HG03342 (cell line): ENCODE measurements around the gene DBNL.

Experiments used
- ATAC-seq: cut with Tn5 transposase; IDR thresholded peaks from one replicate; pipeline ENCODE4 v1.9.1; 2021; ENCODE audit warnings: mild to moderate bottlenecking, moderate library complexity; ENCODE audit not compliant: unreplicated experiment

The DBNL gene

DNA sequence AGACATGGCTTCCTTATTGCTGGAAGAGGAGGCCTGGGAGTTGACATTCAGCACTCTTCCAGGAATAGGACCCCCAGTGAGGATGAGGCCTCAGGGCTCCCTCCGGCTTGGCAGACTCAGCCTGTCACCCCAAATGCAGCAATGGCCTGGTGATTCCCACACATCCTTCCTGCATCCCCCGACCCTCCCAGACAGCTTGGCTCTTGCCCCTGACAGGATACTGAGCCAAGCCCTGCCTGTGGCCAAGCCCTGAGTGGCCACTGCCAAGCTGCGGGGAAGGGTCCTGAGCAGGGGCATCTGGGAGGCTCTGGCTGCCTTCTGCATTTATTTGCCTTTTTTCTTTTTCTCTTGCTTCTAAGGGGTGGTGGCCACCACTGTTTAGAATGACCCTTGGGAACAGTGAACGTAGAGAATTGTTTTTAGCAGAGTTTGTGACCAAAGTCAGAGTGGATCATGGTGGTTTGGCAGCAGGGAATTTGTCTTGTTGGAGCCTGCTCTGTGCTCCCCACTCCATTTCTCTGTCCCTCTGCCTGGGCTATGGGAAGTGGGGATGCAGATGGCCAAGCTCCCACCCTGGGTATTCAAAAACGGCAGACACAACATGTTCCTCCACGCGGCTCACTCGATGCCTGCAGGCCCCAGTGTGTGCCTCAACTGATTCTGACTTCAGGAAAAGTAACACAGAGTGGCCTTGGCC is 16.6 kb downstream of the DBNL start:
- ATAC-seq, result no peak

DNA sequence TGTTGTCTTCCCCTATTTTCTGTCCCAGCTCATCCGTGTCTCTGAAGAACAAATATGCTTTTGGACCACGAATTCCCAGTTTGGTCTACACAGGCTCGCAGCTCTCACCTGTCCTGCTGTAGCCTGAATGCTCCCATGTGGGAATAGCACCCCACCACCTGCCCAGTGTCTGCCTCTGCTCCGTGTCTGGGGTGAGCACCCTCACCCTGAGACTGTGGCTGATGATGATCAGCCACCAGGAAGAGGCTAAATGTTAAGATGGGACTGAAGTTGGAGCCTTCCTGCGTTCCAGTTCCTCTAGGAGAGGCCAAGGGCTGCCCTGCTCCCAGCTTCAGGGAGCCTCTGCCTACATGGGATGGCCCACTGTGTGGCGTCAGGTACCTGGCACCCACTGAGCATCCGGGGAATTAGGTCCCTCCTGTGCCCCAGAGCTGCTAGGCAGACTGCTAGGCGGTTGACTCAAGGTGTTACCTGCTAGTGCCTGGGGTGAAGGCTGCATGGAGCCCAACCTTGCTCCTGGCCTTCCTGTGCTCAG is 17.2 kb downstream of the DBNL start:
- ATAC-seq, result no peak

DNA sequence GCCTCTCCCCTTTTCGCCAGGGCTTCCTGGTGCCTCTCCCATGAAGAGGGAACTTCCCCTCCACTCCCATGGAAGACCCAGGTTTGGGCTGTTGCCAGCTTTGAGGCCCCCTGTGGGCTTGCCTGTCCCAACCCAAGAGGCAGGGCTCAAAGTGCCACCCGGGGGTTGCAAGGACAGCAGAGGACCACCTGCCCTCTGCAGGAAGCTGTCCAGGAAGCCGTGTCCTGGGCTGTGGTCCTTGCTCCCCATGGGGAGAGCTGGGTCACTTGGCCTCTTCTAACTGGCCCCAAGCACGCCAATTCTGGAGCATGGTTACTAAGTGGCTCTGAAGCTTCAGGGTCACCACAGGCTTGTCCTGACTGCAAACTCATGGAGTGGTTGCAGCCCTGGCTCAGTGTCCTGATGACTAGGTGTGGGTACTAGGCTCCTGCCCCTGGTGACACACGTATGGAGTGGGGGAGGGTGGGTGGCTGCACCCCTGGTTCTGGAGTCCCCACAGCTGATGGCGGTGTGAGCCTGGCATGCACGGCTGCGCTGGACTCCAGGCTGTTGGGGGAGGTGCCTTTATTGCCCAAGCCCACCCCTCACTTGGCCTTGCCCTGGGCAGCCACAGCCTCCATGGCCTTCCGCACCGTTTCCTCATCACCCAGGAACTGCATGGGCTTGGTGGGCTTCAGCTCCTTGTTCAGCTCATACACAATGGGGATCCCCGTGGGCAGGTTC is 17.8 kb downstream of the DBNL start:
- no peak for ATAC-seq

DNA sequence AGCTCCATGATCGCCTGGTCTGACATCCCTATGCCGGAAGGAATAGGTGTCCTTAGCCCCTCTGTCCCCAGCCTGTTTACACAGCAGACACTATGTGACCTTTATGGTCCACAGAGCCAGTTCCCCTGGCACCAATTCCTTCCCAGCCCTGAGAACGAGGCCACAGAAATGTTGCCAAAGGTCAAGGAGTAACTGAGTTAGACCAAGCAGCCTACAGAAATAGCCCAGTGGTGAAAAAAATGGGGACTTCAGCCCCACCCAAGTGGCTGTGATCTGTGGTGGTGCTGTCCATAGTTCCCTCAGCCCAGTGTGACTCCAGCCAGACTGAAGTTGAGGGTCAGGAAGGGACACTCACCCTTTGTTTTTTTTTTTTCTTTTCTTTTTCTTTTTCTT is 18.4 kb downstream of the DBNL start:
- no peak for ATAC-seq

- no peak for ATAC-seq
Observed at GRCh38 chr7:44063547-44063893, 19.0 kb downstream of the DBNL start.

DNA sequence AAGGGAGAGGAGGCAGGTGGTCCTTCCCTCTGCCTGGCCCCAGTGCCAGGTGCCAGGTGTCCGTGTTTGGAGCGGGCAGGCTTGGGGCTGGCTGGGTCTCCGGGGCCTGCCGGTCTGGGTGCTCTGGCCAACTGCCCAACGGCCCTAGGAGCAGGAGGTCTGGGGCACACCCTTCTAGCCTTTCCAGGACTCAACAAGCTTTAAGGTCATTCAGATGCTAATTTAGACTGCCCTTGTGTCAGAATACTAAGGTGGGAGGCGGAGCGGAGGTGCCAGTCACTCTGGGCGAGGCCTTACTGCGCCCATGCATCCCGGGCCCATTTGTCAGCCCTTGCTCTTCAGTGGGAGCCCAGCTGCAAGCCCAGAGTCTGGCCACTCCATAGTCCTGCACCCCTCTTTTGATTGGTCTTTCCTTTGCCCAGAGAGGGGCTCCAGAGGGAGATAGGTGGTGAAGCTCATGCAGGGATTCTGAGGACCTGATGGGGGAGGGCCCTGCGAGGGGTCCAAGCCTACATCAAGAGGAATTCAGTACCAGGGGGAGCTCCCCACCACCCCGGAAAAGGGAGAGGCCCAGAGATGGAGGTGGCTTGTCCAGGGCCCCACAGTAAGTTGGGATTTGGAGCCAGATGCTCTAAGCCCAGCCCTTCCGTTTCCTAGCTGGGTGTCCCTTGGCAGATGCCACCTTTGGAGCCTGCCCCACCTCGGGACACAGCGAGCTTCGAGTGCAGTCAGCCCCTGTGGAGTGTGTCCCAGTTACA is 19.6 kb downstream of the DBNL start:
- no peak for ATAC-seq

GRCh38 chr7:44064791-44065430 is 20.4 kb downstream of the DBNL start:
- no peak for ATAC-seq

DNA sequence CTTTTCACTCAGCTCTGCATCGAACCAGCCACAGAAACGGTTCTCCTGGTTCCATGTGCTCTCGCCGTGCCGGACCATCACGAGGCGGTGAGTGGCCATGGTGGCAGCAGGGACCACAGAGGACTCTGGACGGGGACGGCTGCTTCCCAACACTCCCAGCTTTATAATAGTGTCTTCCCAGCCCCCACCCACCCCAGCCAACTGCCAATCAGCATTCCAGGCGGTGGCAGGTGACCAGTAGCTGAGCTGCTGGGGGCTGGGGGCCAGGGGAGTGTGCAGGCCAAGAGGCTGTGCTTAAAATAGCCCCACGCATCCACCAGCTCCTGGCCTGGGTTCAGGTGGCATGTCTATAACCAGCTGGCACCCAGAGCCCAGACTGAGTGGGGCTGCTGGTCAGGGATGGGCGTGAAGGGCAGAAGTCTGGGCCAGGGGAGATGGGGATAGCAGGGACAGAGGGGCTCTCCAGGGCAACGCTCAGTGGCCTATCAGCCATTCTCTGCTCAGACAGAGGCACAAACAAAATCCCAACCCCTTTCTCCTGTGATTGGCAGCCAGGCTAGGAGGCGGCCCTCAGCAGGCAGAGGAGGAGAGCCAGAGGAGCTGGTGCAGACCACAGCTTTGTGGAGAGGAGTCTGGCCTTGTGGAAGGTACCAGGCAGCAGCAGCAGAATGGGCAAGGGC is 21.1 kb downstream of the DBNL start, which contains the start of gene PGAM2:
Gene PGAM2, minus strand, starts transcription at position 137 of the 680 bp plus-strand sequence. Its CDS starts 38 bp downstream, at position 99.
- ATAC-seq, result no peak

DNA sequence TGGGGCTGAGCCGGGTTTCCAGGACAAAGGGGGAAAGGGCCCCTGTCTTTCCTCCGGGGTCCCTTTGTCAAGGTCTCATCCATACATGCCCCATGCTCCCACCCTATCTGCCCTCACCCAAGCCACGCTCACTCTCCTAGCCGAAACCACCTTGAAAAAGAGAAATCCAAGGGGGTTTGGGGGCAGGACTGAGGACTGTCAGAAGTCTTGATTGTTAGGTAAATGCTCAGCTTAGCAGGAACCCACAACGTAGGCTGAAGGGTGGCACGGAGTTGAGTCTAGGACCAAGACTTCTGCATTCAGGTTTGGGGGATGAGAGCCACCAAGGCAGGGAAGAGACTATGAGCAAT is 21.6 kb downstream of the DBNL start:
- ATAC-seq, result no peak

DNA sequence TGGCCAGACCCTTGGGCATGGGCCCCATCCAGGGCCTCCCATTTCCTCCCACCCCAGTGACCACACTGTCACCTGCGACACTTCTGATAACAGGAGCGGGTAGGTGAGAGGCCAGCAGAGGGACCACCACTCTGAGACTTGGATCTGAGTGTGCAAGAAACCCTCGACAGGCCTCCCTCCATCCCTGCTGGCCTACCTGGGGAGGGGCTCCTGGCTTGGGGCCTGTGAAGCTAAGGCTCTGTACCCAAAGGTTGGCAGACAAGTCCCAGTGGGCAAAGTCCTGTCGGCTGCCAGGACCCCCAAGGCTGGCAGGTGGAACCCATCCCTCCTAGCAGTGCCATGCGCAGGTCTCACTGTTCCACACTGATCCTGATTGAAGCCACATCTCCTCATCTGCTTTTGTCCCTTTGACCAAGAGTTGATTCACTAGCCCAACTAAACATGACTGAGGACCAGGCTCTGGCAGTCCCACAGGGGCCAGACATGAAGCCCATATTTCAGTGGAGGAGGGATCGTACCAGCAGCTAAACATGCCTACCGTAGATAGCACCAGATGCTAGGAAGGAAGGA is 22.1 kb downstream of the DBNL start:
- ATAC-seq, result no peak

DNA sequence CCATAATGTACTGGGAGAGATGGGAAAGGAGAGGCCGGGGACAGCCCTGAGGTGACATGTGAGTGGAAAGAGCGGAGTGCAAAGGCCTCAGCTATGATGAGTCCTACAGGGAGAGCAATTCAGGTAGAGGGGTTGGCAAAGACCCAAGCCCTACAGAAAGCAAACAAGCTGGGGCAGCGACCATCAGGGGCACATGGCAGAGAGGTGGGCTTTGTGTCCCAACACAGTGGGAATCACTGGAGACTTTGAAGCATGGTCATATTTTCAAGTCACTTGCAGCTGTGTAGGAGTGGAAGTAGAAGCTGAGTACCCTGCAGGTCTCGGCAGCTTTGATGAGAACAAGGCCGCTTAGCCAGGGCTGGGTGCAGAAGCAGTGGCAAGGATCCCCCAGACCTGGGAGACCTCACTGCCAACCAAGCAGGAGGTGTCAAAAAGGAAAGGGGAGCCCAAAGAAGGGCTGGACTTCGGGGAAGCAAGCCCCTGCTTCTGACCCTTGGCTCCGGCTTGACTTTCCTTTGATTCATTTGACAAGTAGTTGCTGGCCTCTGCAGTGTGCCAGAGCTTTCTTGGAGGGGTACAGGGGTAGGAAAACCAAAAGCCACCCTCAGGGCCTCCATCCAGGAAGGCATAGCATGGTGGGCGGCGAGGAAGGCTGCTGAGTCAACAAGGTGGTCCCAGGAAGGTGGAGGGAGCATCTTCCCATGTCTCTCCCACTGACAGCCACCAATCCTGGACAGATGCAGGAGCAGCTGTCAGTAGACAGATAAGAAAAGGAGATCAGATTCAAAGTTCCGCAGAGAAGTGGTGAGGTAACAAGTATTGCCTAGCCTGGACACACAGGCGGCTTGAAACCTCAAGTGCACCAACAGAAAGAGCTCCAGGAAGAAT is 22.8 kb downstream of the DBNL start:
- no peak for ATAC-seq

DNA sequence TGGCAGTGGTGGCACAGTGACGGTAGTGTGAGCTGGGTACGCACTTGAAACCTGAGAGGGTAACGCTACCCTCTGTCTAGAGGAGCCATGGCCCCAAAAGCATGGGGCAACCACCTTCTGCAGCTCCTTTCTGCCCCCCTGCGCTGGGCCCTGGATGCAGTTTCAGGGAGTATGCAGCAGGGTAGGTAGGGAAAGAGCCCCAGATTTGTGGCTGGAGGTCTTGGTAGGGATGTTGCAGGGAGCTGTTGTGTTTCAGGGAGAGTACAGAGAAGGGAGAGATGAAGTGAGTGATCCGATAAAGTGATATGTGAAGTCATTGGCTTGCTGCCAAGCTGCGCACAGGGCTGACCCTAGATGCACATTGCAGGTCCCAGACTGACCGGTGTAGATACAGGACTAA is 23.6 kb downstream of the DBNL start:
- ATAC-seq, result no peak

- no peak for ATAC-seq
Observed at GRCh38 chr7:44071726-44072363, 27.3 kb downstream of the DBNL start.

DNA sequence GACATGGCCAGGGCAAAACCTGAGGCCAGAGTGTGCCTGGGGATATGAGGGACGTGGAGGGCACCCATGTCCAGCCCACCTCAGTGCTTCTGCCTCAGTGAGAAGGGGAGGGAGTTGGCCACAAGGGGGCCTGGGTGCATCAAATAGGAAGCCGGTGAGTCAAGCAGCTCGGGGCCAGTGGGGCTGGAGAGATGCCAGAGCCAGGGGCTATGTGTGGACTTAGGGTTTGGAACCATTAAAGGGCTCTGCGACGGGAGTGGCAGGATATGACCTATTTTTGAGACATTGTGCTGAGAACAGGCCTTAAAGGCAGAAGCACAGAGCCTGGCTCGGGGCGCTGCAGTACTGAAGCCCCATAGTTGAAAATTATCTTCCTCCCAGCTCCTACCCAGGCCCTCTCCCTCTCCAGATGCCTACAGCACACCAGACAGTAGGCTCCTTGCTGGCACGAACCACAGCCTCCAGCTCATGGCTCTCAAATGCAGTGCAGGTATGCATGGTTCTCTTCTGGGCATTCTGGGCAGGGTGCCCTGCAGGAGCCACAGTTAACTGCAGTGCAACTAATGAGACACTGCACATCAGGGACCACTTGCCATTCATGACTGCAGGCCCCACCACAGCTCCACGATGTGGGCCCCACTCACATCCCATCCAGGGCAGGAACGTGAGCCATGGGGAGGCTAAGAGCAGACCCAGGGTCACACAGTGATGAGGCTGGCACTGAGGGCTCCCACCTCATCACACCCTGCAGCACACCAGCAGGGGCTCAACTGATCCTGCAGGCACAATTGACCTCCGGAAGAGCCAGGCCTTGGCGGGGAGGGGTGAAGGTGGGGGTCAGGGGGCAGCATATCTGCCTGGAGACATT is 28.1 kb downstream of the DBNL start:
- ATAC-seq, result no peak

- peak; percentile 59 for ATAC-seq
Observed at GRCh38 chr7:44073664-44074348, 29.3 kb downstream of the DBNL start.

GRCh38 chr7:44074349-44074695 is 29.8 kb downstream of the DBNL start:
- ATAC-seq, result no peak

GRCh38 chr7:44075296-44076075 is 31.0 kb downstream of the DBNL start:
- ATAC-seq, result no peak
